K562 (cell line): ENCODE measurements around the gene ITGB1BP2. TPM values are rescaled to one million over a fixed set of nuclear protein-coding genes. Genes with fewer than 3 reads are reported as not detected.

Experiments
- ATAC-seq: fragments of 200-7000 bp; cut with Tn5 transposase; 3 replicates; pipeline ENCODE4 v1.9.1; 2020; ENCODE audit warnings: moderate library complexity
- BruUV-seq: library from RNA; stranded (reverse); fragments of 400-500 nt; replicated peaks from 2 replicates; lab custom pipeline; 2021; lab: Mats Ljungman, UMichigan
- CTCF ChIA-PET: fragments of 300-600 bp; formaldehyde crosslinking; extraction: SDS; loops from one replicate; lab custom pipeline; 2021; ENCODE audit warnings: low intra/inter-chr PET ratio; lab: Yijun Ruan, JAX
- POLR2A ChIA-PET: fragments of 300-600, 350-650 bp; sonication (Branson Sonifier 250); formaldehyde crosslinking; extraction: SDS; loops from one replicate; lab custom pipeline; 2021; ENCODE audit warnings: antibody characterized with exemption, inconsistent platforms; lab: Yijun Ruan, JAX
- DNase-seq, 4 experiments: peaks; one replicate each; pipeline versions ENCODE4 v3.0.0 to v3.0.0-alpha.2; 2011 to 2018; ENCODE audit warnings: low spot score in 3 of 4, mixed read lengths in 3 of 4; ENCODE audit errors: extremely low read depth in 1 of 4
- FAIRE-seq: peaks from 2 replicates; lab custom pipeline; 2011; peaks lifted over from hg19 to GRCh38; lab: Jason Lieb, UNC
- H2AFZ ChIP-seq: 2 replicates; pipeline ENCODE4 v1.6.0; 2011; ENCODE audit warnings: low read depth, low read length, control low read depth, inconsistent platforms
- H3K27ac ChIP-seq: fragments of 200-600 bp; 3 replicates; pipeline ENCODE4 v1.8.0; 2011; ENCODE audit warnings: low read depth, mild to moderate bottlenecking, control low read depth, inconsistent platforms, low read length, moderate library complexity, mixed read lengths; ENCODE audit errors: extremely low read depth
- H3K27me3 ChIP-seq, 2 experiments: fragments of 300-600 bp in 1 of 2; 2 replicates in 1 of 2; 3 replicates in 1 of 2; pipeline versions ENCODE4 v1.6.0 to v1.8.0; 2011; ENCODE audit warnings: inconsistent platforms in 2 of 2, low read length in 2 of 2, mild to moderate bottlenecking in 1 of 2, mixed read lengths in 1 of 2, moderate library complexity in 1 of 2; ENCODE audit not compliant: control insufficient read depth in 2 of 2, insufficient read depth in 2 of 2
- H3K36me3 ChIP-seq: fragments of 300-600 bp; 3 replicates; pipeline ENCODE4 v1.8.0; 2011; ENCODE audit warnings: mild to moderate bottlenecking, low read length, inconsistent platforms; ENCODE audit not compliant: control insufficient read depth, insufficient read depth
- H3K4me1 ChIP-seq, 2 experiments: fragments of 200-600 bp in 1 of 2; replicated peaks in 1 of 2; 2 replicates in 1 of 2; 3 replicates in 1 of 2; pipeline versions ENCODE4 v1.5.1 to v1.8.0; 2011; ENCODE audit warnings: inconsistent platforms in 2 of 2, low read length in 2 of 2, mild to moderate bottlenecking in 1 of 2, mixed read lengths in 1 of 2, moderate library complexity in 1 of 2; ENCODE audit not compliant: control insufficient read depth in 2 of 2, insufficient read depth in 2 of 2
- H3K4me2 ChIP-seq: 2 replicates; pipeline ENCODE4 v1.6.1; 2011; ENCODE audit warnings: low read length, control low read depth, inconsistent platforms, mixed read lengths; ENCODE audit not compliant: insufficient read depth
- H3K4me3 ChIP-seq: fragments of 200-600 bp; sonication (generic), shearing (Covaris generic); 2 replicates; pipeline ENCODE4 v1.5.1; 2016; ENCODE audit warnings: control low read depth, inconsistent platforms
- H3K79me2 ChIP-seq: fragments of 200-600 bp; 3 replicates; pipeline ENCODE4 v1.8.0; 2011; ENCODE audit warnings: low read length, inconsistent platforms; ENCODE audit not compliant: control insufficient read depth, insufficient read depth
- H3K9ac ChIP-seq, 2 experiments: 2 replicates each; pipeline versions ENCODE4 v1.6.0 to v1.6.1; 2011; ENCODE audit warnings: low read depth in 2 of 2, low read length in 2 of 2, control low read depth in 1 of 2, inconsistent platforms in 1 of 2, mild to moderate bottlenecking in 1 of 2, mixed read lengths in 1 of 2; ENCODE audit not compliant: insufficient read depth in 1 of 2
- H3K9me1 ChIP-seq: one replicate; pipeline ENCODE4 v1.6.0; 2011; ENCODE audit warnings: inconsistent platforms, mild to moderate bottlenecking, low read length, moderate library complexity; ENCODE audit not compliant: control insufficient read depth, insufficient read depth
- H3K9me3 ChIP-seq: replicated peaks from 2 replicates; pipeline ENCODE4 v1.5.1; 2011; ENCODE audit warnings: low read depth, low read length, inconsistent platforms; ENCODE audit not compliant: control insufficient read depth, insufficient read depth
- H4K20me1 ChIP-seq: replicated peaks from 2 replicates; pipeline ENCODE4 v1.6.1; 2011; ENCODE audit warnings: low read length, inconsistent platforms, mixed read lengths; ENCODE audit not compliant: control insufficient read depth, insufficient read depth
- ELF1 ChIP-seq: fragments of 200-800 bp; sonication (Bioruptor generic); IDR thresholded peaks from 2 replicates; pipeline ENCODE4 v1.6.1; 2016; ENCODE audit warnings: missing genetic modification characterization, missing compliant biosample characterization
- FOXA1 ChIP-seq: fragments of 450-650 bp; IDR thresholded peaks from 2 replicates; pipeline ENCODE4 v1.6.1; 2016; ENCODE audit warnings: mild to moderate bottlenecking, borderline replicate concordance
- MEF2A ChIP-seq: IDR thresholded peaks from 2 replicates; pipeline ENCODE4 v1.6.1; 2011; ENCODE audit warnings: low read depth, mild to moderate bottlenecking, low read length, moderate library complexity; ENCODE audit not compliant: control insufficient read depth
- NCOR1 ChIP-seq: fragments of 450-650 bp; IDR thresholded peaks from 2 replicates; pipeline ENCODE4 v1.6.1; 2016; ENCODE audit warnings: mild to moderate bottlenecking, moderate library complexity
- WGBS: fragments of 100-300 bp; shearing (Covaris generic); methylation state at CpG from one replicate; pipeline ENCODE4 v1.1.6; 2016; ENCODE audit warnings: low coverage, mixed read lengths; ENCODE audit not compliant: insufficient coverage; ENCODE audit errors: missing lambda C conversion rate; 5-methylcytosine and 5-hydroxymethylcytosine counted together
- in situ Hi-C: fragments of 300-500 bp; cut with MboI; formaldehyde crosslinking; loops from 4 replicates; pipeline ENCODE4 v1.15.0; 2018; ENCODE audit warnings: inconsistent platforms, mixed read lengths
- intact Hi-C: fragments of 100-400 bp; cut with micrococcal nuclease; formaldehyde crosslinking; loops from 2 replicates; pipeline ENCODE4 v1.14.2; 2022
- polyA plus RNA-seq, 8 experiments: library from polyadenylated mRNA; depleted of rRNA in 4 of 8; stranded (reverse) in 5 of 8; unstranded in 3 of 8; fragments of >200 nt; fragmentation: Nextera tagmentation in 2 of 8; fragmentation: Illumina TruSeq in 1 of 8; extraction: Ambion mirVana in 2 of 8; extraction: Trizol in 1 of 8; gene quantifications; 2 replicates each; pipeline versions ENCODE4 v1.2.1 to v1.2.3, GENCODE V29; 2011 to 2014; ENCODE audit warnings: inconsistent platforms in 1 of 8, missing spikeins in 1 of 8
- total RNA-seq, 7 experiments: library from RNA; depleted of rRNA in 6 of 7; stranded (reverse); fragments of >200 nt in 6 of 7; fragmentation: Illumina TruSeq in 2 of 7; extraction: Trizol in 2 of 7; gene quantifications; 2 replicates each; pipeline versions ENCODE4 v1.2.1 to v1.2.3, GENCODE V29; 2011 to 2021; ENCODE audit warnings: low replicate concordance in 1 of 7
- TF ChIP-seq, protein P1 (sequence below): fragments of 450-650 bp; formaldehyde crosslinking; IDR thresholded peaks from 2 replicates; pipeline ENCODE4 v1.4.0; 2020; ENCODE audit warnings: mild to moderate bottlenecking, mixed read lengths
- TF ChIP-seq, protein P2 (sequence below): fragments of 450-650 bp; formaldehyde crosslinking; IDR thresholded peaks from 2 replicates; pipeline ENCODE4 v1.4.0; 2022; ENCODE audit warnings: mild to moderate bottlenecking, moderate library complexity

Gene ITGB1BP2
- total and polyA plus RNA-seq, 9 of the 15 experiments (the other 6 are each of a cell fraction or from before 2014, with no cell fraction given) = 1.6 to 4.0 (median 1.9) TPM

DNA sequence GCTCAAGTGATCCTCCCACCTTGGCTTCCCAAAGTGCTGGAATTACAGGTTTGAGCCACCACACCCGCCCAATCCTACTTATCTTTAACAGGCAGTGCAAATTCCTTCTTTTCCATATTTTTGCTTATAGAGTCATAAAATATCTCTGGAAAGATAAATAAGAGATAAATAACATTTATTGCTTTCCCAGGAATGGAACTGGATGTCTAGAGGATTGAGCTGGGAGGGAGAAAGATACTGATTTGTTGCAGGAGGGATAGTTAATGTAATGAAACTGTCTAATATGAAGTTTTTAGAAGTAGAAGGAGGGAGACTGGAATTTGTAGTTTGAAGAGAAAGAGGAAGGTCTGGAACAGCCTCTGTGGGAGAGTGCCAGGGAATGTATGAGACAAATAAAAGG is 20.2 kb downstream of the ITGB1BP2 start:
- FAIRE-seq = peak; percentile 70
- Histone ChIP-seq H3K9me1 (no peaks in the 10 kb centered on the region), H3K36me3 (no peaks in the 10 kb centered on the region), H3K27ac (no peak overlapping the region), H3K27me3 (no peaks in the 10 kb centered on the region), H3K4me2 (no peak overlapping the region), H2AFZ (no peak overlapping the region), H3K4me3 (no peak overlapping the region), H3K9me3 (no peaks in the 10 kb centered on the region), H3K79me2 (no peaks in the 10 kb centered on the region), H3K4me1 (no peaks in the 10 kb centered on the region), H3K9ac (no peak overlapping the region), H4K20me1 (no peaks in the 10 kb centered on the region)
- DNase-seq = no peak
- intact Hi-C loops = no loop called here
- CTCF ChIA-PET = no interaction called here
- WGBS = 73% methylated on average over 1 of the region's 1 CpG
- in situ Hi-C loops = no loop called here
- BruUV-seq = no TSS peak
- POLR2A ChIA-PET = no interaction called here
- TF ChIP-seq ELF1 (tag) (no peak), FOXA1 (no peak), MEF2A (no peak), NCOR1 (no peak)
- TF ChIP-seq, protein P1, sequence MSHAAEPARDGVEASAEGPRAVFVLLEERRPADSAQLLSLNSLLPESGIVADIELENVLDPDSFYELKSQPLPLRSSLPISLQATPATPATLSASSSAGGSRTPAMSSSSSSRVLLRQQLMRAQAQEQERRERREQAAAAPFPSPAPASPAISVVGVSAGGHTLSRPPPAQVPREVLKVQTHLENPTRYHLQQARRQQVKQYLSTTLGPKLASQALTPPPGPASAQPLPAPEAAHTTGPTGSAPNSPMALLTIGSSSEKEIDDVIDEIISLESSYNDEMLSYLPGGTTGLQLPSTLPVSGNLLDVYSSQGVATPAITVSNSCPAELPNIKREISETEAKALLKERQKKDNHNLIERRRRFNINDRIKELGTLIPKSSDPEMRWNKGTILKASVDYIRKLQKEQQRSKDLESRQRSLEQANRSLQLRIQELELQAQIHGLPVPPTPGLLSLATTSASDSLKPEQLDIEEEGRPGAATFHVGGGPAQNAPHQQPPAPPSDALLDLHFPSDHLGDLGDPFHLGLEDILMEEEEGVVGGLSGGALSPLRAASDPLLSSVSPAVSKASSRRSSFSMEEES (CRISPR knock-in tag) = no peak
- TF ChIP-seq, protein P2, sequence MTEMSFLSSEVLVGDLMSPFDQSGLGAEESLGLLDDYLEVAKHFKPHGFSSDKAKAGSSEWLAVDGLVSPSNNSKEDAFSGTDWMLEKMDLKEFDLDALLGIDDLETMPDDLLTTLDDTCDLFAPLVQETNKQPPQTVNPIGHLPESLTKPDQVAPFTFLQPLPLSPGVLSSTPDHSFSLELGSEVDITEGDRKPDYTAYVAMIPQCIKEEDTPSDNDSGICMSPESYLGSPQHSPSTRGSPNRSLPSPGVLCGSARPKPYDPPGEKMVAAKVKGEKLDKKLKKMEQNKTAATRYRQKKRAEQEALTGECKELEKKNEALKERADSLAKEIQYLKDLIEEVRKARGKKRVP (CRISPR knock-in tag) = no peak
- no peak for ATAC-seq
